ENCODE data around the gene NLRP13.

- TF ChIP-seq POLR2A (IDR thresholded peaks at IDR 0.05; ENCODE audit: extremely low read depth, insufficient read length) (no peak), CTCF (IDR thresholded peaks at IDR 0.05; ENCODE audit: low read depth, low read length) (no peak), MAX (IDR thresholded peaks at IDR 0.05; ENCODE audit: low read depth, low read length) (no peak)
Observed at GRCh38 chr19:55857149-55857548, 75.0 kb downstream of the NLRP13 start.
